Uterus (tissue), 2 donors: ENCODE data around the gene HNRNPU.

ENCODE experiments used
- CTCF ChIP-seq, 4 experiments: fragments of 200-600 bp in 2 of 4; fragments of 450-650 bp in 2 of 4; sonication (generic) in 2 of 4; IDR thresholded peaks; one replicate each; pipeline ENCODE4 v1.5.1; 2016 to 2019; ENCODE audit warnings: antibody characterized with exemption in 4 of 4, mild to moderate bottlenecking in 2 of 4, moderate library complexity in 1 of 4
- POLR2A ChIP-seq, 2 donors: fragments of 450-650 bp; IDR thresholded peaks; one replicate each; pipeline ENCODE4 v1.6.1; 2016; ENCODE audit warnings: antibody characterized with exemption in 2 of 2, mild to moderate bottlenecking in 1 of 2, moderate library complexity in 1 of 2

DNA sequence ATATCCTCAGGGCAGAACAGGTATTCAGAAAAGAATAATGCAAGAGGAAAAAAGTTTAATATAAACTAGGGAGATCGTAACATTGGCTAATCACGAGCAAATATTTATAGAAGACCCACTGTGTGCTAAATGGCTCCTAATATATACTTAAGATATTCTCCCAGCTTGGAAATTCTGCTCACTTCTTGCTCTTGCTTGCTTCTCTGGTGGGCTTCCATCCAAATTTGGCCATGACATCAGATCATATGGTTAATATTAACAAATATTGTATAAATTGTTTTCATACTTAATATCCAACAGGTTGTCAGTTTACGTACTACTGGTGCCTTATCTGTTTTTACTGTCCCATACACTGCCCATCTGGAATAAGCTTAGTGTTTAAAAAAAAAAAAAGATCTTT is 27.8 kb downstream of the HNRNPU start:
- TF ChIP-seq POLR2A (IDR thresholded peaks at IDR 0.05) (no peak), CTCF (IDR thresholded peaks at IDR 0.05) (no peak)
